GM15510 (cell line): Measurements from ENCODE around the gene SORCS3.

Experiments
- POLR2A ChIP-seq: IDR thresholded peaks from 3 replicates; pipeline ENCODE4 v1.6.1; 2011; ENCODE audit warnings: borderline replicate concordance; ENCODE audit not compliant: insufficient read length; ENCODE audit errors: extremely low read depth

The SORCS3 gene

GRCh38 chr10:105239311-105240219 lies 598.5 kb downstream of the SORCS3 start:
- no peak for TF ChIP-seq POLR2A

GRCh38 chr10:105241254-105241653 lies 600.2 kb downstream of the SORCS3 start:
- no peak for TF ChIP-seq POLR2A

GRCh38 chr10:105243381-105243780 lies 602.3 kb downstream of the SORCS3 start:
- no peak for TF ChIP-seq POLR2A

- no peak for TF ChIP-seq POLR2A
Measured at GRCh38 chr10:105243825-105244224, 602.7 kb downstream of the SORCS3 start.

- no peak for TF ChIP-seq POLR2A
Measured at GRCh38 chr10:105247831-105248499, 606.9 kb downstream of the SORCS3 start.

- no peak for TF ChIP-seq POLR2A
Measured at GRCh38 chr10:105252911-105253310, 611.8 kb downstream of the SORCS3 start.

GRCh38 chr10:105253515-105254212 lies 612.6 kb downstream of the SORCS3 start:
- TF ChIP-seq POLR2A: no peak

- TF ChIP-seq POLR2A: no peak
Measured at GRCh38 chr10:105258036-105258673, 617.1 kb downstream of the SORCS3 start.

- no peak for TF ChIP-seq POLR2A
Measured at GRCh38 chr10:105258674-105259065, 617.6 kb downstream of the SORCS3 start.

- no peak for TF ChIP-seq POLR2A
Measured at GRCh38 chr10:105259201-105259600, 618.1 kb downstream of the SORCS3 start.

GRCh38 chr10:105262666-105263065 lies 621.6 kb downstream of the SORCS3 start:
- no peak for TF ChIP-seq POLR2A

GRCh38 chr10:105266966-105267539 lies 626.0 kb downstream of the SORCS3 start:
- no peak for TF ChIP-seq POLR2A

GRCh38 chr10:105268961-105269360 lies 627.9 kb downstream of the SORCS3 start:
- no peak for TF ChIP-seq POLR2A

- no peak for TF ChIP-seq POLR2A
Measured at GRCh38 chr10:105269689-105270088, 628.6 kb downstream of the SORCS3 start.

GRCh38 chr10:105274556-105275070 lies 633.5 kb downstream of the SORCS3 start:
- TF ChIP-seq POLR2A: no peak

- no peak for TF ChIP-seq POLR2A
Measured at GRCh38 chr10:105278439-105278838, 637.3 kb downstream of the SORCS3 start.
